HG03196 (cell line): ENCODE results near the gene FSTL5.
"Not testable (repeated sequence)": the region's sequence is repeated elsewhere in the genome, so short reads cannot be mapped to it uniquely, and the experiment has no call there.

Experiments
- ATAC-seq: cut with Tn5 transposase; IDR thresholded peaks from one replicate; pipeline ENCODE4 v1.9.1; 2021; ENCODE audit not compliant: unreplicated experiment

FSTL5 gene

DNA sequence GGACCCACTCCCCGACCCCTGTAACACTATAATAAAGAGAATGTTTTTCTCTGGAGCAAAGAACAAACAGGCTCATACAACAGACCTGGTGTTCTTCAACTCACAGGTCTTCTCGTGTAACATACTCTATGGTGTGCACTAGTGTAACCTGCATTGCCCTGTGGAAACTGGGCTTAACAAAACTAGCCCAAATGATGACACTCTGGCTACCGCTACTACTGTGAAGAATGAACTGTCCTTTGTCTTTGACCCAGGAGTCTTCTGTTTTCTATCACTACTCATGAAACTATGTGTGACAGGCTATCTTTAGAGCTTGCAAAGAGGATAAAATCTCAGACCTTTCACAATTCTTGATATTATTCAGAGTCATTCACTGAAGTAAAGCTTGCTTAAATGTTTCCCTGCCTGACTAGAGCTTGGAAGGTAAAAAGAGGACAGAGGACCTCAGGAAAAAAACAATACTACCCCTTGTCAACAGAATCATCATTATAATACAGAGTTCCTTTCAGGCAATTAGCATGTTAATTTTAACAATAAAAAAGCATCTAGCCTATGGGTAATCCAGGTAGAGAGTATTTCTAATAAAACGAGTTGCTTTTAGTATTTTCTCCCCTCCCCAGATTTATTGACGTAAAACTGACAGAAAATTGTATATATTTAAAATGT, 59.2 kb downstream of the FSTL5 start:
- no peak for ATAC-seq

- ATAC-seq, result not testable (repeated sequence)
These were observed 59.9 kb downstream of the FSTL5 start for GRCh38 chr4:162103908-162104307.

GRCh38 chr4:162102713-162103112, 61.1 kb downstream of the FSTL5 start:
- ATAC-seq, result no peak

GRCh38 chr4:162101337-162101736, 62.5 kb downstream of the FSTL5 start:
- no peak for ATAC-seq

- ATAC-seq, result no peak
These were observed 88.1 kb downstream of the FSTL5 start for GRCh38 chr4:162075726-162076125.

GRCh38 chr4:162061214-162061613, 102.6 kb downstream of the FSTL5 start:
- ATAC-seq, result no peak

- ATAC-seq, result no peak
These were observed 104.1 kb downstream of the FSTL5 start for GRCh38 chr4:162059656-162060055.

- ATAC-seq, result no peak
These were observed 106.8 kb downstream of the FSTL5 start for GRCh38 chr4:162056990-162057389.

DNA sequence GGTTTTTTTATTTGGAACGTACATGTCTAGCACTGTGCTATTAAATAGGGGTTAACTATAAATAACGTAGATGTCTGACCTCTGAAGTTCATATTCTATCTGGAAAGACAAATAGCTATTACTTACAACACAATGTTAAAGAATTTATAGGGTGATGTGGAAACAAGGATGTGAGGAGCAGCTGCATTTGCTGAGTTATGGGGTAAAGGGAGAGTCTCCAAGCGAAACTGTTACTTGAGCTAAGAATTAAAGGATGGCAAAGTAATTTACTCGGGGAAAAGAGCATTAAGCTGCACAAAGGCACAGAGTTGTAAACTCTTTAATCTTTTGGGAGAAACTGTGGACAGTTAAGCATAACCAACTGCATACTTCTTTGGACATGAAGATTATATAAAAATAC, 117.7 kb downstream of the FSTL5 start:
- ATAC-seq, result no peak

GRCh38 chr4:162038112-162038511, 125.7 kb downstream of the FSTL5 start:
- no peak for ATAC-seq

DNA sequence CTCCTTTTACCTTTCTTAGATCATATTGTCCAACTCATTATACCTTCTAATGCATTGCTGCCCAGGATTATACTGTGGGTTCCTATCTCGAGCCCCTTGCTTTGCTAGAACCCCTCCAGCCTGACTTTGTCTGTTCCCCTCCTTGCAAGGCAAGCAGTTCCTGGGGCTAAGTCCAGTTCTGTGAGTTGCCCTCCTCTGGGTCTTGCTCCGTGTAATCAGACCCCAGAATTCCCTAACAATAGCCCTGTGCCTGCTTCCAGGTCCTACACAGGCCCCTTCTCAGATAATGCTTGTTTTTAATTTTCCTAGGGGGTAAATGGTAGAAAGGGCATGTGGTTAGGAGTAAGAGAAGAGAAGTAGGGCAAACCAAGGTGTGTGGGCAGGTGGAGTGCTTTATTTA, 145.9 kb downstream of the FSTL5 start:
- ATAC-seq, result no peak

- no peak for ATAC-seq
These were observed 146.8 kb downstream of the FSTL5 start for GRCh38 chr4:162016991-162017390.

DNA sequence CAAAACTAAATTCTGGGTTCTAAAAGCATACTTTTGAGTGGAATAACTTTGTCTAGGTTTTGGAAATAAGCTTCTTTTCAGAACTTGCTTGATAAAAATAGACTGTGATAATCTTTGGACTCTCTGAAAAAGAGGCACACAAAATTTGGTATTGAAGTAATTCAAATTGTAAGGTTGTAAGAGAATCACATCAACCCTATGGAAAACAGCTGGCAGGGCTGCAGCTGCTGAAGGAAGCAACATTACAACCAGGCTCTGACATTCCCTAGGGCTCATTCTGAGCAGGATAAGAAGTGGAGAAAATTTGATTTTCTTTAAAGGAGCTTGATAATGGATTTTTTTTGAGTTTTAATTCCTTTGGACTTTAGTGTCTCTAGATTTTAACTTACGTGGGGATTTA, 147.6 kb downstream of the FSTL5 start:
- ATAC-seq, result no peak

DNA sequence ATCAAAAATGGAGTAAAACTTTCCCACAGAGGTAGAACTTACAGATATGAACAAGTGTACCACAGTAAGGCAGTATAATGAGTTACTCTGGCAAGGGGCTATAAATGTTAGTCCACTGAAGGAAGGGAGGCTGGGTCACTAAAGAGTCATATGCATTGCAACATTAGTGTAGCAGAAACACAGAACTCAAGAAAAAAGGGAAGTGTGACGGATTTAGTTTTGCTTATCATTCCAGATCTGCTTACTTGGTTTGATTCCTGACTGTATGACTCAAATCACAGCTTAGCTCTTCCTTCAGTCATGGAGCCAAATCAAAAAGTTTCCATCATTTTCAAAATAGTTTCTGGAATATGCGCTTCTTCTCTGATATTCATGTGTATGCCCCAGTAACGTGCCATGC, 148.7 kb downstream of the FSTL5 start:
- no peak for ATAC-seq

DNA sequence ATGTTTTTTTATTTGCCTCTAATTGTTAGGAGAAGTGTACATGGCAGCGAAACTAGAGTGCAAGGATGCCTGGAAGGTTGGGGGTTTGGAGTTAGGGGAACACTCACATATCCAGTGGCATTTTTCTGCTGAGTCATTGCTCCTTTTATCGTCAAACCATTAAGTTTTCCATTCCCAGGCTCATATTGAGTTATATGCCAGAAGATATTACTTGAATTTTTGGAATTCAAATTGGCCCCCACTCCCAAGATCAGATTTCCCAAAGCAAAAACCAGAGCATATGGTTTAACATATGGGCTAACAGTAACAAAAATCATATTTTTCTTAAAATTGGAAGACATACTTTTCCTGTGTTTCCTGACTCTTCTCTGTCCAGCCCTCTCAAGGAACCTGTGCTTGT, 152.7 kb downstream of the FSTL5 start:
- no peak for ATAC-seq

DNA sequence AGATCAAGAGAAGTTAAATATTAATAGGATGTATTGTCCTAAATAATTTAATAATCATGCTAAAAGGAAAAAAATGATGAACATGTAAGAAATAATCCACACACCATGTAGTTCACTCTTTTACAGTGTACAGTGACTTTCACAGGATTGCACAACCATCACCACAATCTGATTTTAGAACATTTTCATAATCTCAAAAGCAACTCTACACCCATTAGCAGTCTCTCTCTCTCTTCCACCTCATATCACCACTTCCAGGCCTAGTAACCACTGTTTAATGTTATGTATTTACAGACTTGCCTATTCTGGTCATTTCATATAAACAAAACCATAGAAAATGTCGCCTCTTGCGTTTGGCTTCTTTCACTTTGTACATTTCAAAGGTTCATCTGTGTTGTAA, 153.4 kb downstream of the FSTL5 start:
- ATAC-seq, result no peak

DNA sequence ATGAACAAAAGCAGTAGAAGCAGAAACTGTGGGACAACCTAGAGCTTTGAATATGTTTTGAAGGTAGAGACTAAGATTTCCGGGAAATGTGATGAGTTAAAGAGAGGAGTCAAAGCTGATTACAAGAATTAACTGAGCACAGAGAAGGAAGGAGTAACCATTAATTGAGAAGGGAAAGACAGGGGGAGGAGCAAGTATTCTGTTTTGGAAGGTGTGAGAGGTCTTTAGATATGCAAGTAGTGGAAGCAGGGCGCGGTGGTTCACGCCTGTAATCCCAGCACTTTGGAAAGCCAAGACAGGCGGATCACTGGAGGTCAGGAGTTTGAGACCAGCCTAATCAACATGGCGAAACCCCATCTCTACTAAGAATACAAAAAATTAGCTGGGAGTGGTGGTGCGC, 171.5 kb downstream of the FSTL5 start:
- no peak for ATAC-seq

DNA sequence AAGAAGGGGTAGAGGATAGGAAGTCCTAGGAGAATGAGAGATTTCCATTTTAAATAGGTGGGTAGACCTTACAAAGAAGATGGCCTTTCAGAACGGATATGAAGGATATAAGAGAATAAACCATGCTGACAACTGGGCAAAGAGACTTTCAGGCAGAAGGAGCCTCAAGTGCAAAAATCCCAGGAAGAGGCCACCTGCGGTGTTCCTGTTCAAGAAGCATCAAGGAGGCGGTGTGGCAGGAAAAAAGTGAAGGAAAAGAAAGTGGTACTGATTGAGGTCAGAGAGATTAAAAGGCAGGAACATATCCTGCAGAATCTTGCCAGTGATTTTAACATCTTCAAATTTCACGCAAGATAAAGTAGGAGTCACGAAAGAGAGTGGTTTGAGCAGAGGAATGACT, 172.0 kb downstream of the FSTL5 start:
- ATAC-seq, result no peak

GRCh38 chr4:161990721-161991120, 173.1 kb downstream of the FSTL5 start:
- ATAC-seq, result no peak

DNA sequence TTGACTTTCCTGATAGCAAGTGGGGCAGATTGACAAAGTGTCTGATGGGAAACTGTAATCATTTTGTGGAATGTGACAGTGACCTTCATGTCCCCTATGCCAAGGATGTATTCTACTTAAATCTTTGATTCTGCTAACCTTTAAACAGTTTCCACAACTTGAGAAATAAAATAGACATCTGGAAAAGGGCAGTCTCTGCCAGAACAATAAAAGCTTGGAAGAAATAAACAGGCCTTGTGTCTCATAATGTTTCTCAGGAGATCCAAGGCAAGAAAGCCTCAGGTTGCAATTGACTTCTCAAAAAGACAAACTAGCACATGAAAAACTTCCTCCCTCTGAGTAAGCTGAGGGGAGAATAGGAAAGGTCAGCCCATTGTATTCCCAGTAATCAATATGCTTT, 174.9 kb downstream of the FSTL5 start:
- ATAC-seq, result no peak

DNA sequence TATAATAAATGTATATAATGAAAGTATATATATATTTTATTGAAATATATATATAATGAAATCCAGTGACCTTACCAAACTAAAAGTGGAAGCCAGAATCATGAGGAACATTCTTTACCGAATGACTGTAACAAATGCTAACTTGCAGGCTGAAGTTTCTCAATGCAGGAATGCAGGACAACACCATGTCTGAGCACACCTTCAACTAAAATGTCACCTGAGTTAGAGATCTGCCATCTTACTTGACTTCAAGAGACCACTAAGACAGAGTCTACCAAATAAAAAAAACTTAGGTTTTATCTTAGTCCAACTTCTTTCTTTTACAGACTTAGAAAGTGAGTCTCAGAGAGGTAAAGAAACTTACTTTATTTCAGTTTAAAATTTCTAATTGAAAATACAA, 176.2 kb downstream of the FSTL5 start:
- ATAC-seq, result no peak

GRCh38 chr4:161952382-161952781, 211.4 kb downstream of the FSTL5 start:
- no peak for ATAC-seq

DNA sequence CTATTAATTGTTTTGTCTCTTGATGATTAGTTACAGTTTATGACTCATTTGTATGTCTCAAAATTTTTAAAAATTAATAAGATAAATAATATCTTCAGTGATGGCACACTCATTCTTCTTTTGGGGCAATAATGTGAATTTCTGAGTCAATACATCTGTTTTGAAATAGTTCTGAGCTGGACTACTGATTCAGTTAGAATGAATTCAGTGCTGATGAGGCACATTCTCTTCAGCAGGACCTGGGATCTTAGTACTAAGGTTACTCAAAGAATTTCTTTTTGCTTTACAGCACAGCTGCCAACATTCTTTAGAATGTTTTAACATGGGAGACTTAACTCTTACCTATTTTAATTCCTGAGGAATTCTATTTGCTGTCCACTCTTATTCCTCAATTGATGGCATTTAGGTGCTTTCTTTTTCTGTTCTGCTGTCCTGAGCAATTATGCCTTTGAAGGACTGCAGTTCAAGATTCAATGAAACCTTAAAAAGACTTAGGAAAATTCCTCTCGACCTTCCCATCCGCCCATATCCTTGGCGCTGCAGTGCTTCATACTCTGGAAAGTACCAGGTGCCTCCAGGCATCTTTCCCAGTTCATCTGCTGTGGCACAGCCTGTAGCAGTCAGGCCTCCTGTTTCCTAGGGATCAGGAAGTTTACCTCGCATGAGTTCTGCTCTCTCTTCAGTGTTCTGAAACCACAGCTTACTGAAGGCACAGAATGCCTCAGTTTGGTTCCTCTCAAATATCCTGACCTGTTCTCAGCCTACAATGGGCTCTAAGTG, 213.7 kb downstream of the FSTL5 start:
- ATAC-seq, result no peak
